H1 (cell line): ENCODE results near the gene CBLL1. TPM values are rescaled to one million over a fixed set of nuclear protein-coding genes. Genes with fewer than 3 reads are reported as not detected.

Experiments
- CTCF ChIA-PET: fragments of 300-600 bp; sonication (Branson Sonifier 250); formaldehyde crosslinking; loops from one replicate; lab custom pipeline; 2021; ENCODE audit not compliant: partially characterized antibody; lab: Charles Lee
- POLR2A ChIA-PET: fragments of 300-600 bp; sonication (Branson Sonifier 250); formaldehyde crosslinking; loops from one replicate; lab custom pipeline; 2021; ENCODE audit warnings: inconsistent platforms; ENCODE audit not compliant: partially characterized antibody; lab: Charles Lee
- DNase-seq, 2 experiments: peaks; one replicate each; pipeline versions ENCODE4 v3.0.0 to v3.0.0-alpha.2; 2010 to 2022; ENCODE audit warnings: low spot score in 2 of 2, low read depth in 1 of 2, mixed read lengths in 1 of 2
- FAIRE-seq: peaks from 2 replicates; lab custom pipeline; 2011; peaks lifted over from hg19 to GRCh38; lab: Jason Lieb, UNC
- H2AFZ ChIP-seq: 2 replicates; pipeline ENCODE4 v1.8.1; 2012; ENCODE audit warnings: low read length, inconsistent platforms
- H2AK5ac ChIP-seq: 2 replicates; pipeline ENCODE4 v1.6.1; 2013; ENCODE audit warnings: low read depth, low read length
- H2BK120ac ChIP-seq: replicated peaks from 2 replicates; pipeline ENCODE3; 2013; ENCODE audit warnings: low read depth, low read length, inconsistent platforms
- H2BK12ac ChIP-seq: 2 replicates; pipeline ENCODE4 v1.6.1; 2013; ENCODE audit warnings: low read depth, low read length
- H2BK15ac ChIP-seq: 2 replicates; pipeline ENCODE4 v1.6.1; 2013; ENCODE audit warnings: low read length
- H2BK20ac ChIP-seq: 2 replicates; pipeline ENCODE4 v1.6.1; 2013; ENCODE audit warnings: low read length
- H2BK5ac ChIP-seq: 2 replicates; pipeline ENCODE4 v1.6.1; 2013; ENCODE audit warnings: low read depth, low read length
- H3K14ac ChIP-seq: 2 replicates; pipeline ENCODE4 v1.6.1; 2013; ENCODE audit warnings: inconsistent platforms; ENCODE audit not compliant: insufficient read length
- H3K18ac ChIP-seq: 2 replicates; pipeline ENCODE4 v1.6.1; 2013; ENCODE audit warnings: low read length; ENCODE audit errors: extremely low read depth
- H3K23ac ChIP-seq: 2 replicates; pipeline ENCODE4 v1.6.1; 2013; ENCODE audit warnings: inconsistent platforms; ENCODE audit not compliant: insufficient read length
- H3K23me2 ChIP-seq: 2 replicates; pipeline ENCODE4 v1.6.1; 2013; ENCODE audit warnings: low read depth, low read length
- H3K27ac ChIP-seq: 2 replicates; pipeline ENCODE4 v1.6.1; 2011; ENCODE audit warnings: low read depth, low read length, inconsistent platforms
- H3K27me3 ChIP-seq, 4 experiments: replicated peaks in 1 of 4; 1 replicate in 1 of 4; 2 replicates in 3 of 4; pipeline versions ENCODE4 v1.6.1 to v1.8.1; 2011 to 2013; ENCODE audit warnings: low read length in 3 of 4, mild to moderate bottlenecking in 3 of 4, inconsistent platforms in 2 of 4, mixed read lengths in 2 of 4, moderate library complexity in 1 of 4; ENCODE audit not compliant: control insufficient read depth in 3 of 4, insufficient read depth in 3 of 4; ENCODE audit errors: extremely low read depth in 1 of 4
- H3K36me3 ChIP-seq, 4 experiments: 2 replicates each; pipeline versions ENCODE4 v1.6.1 to v1.8.1; 2011 to 2013; ENCODE audit warnings: mild to moderate bottlenecking in 4 of 4, low read length in 3 of 4, moderate library complexity in 2 of 4, control low read depth in 1 of 4, inconsistent platforms in 1 of 4; ENCODE audit not compliant: insufficient read depth in 4 of 4, control insufficient read depth in 2 of 4
- H3K4ac ChIP-seq: replicated peaks from 2 replicates; pipeline ENCODE3; 2013; ENCODE audit warnings: low read length, low read depth, mixed read lengths, inconsistent platforms; ENCODE audit not compliant: insufficient read length
- H3K4me1 ChIP-seq, 4 experiments: replicated peaks in 1 of 4; 1 replicate in 1 of 4; 2 replicates in 3 of 4; pipeline versions ENCODE4 v1.6.1 to v1.8.1; 2011 to 2013; ENCODE audit warnings: low read length in 3 of 4, inconsistent platforms in 2 of 4, mixed read lengths in 1 of 4; ENCODE audit not compliant: insufficient read depth in 4 of 4, control insufficient read depth in 3 of 4
- H3K4me2 ChIP-seq, 2 experiments: 2 replicates each; pipeline versions ENCODE4 v1.6.1 to v1.8.1; 2011 to 2013; ENCODE audit warnings: low read depth in 2 of 2, low read length in 2 of 2, control low read depth in 1 of 2, inconsistent platforms in 1 of 2, mild to moderate bottlenecking in 1 of 2; ENCODE audit not compliant: insufficient read depth in 1 of 2
- H3K4me3 ChIP-seq, 4 experiments: fragments of 200-600, 300-600 bp in 1 of 4; sonication (generic), shearing (Covaris generic), sonication (Bioruptor Twin) in 1 of 4; 2 replicates each; pipeline versions ENCODE4 v1.5.1 to v1.8.1; 2011 to 2016; ENCODE audit warnings: low read length in 4 of 4, low read depth in 3 of 4, control low read depth in 2 of 4, inconsistent platforms in 2 of 4, mild to moderate bottlenecking in 2 of 4, mixed read lengths in 1 of 4, moderate library complexity in 1 of 4; ENCODE audit not compliant: insufficient read depth in 2 of 4; ENCODE audit errors: extremely low read depth in 1 of 4
- H3K56ac ChIP-seq: replicated peaks from 2 replicates; pipeline ENCODE3; 2013; ENCODE audit warnings: low read depth, mild to moderate bottlenecking, mixed read lengths, low read length, inconsistent platforms; ENCODE audit not compliant: insufficient read length
- H3K79me1 ChIP-seq: 2 replicates; pipeline ENCODE4 v1.6.1; 2013; ENCODE audit warnings: low read depth, low read length, control low read depth
- H3K79me2 ChIP-seq, 2 experiments: 2 replicates each; pipeline versions ENCODE4 v1.6.1 to v1.8.1; 2012 to 2013; ENCODE audit warnings: low read length in 2 of 2, mild to moderate bottlenecking in 2 of 2, inconsistent platforms in 1 of 2; ENCODE audit not compliant: insufficient read depth in 2 of 2, control insufficient read depth in 1 of 2
- H3K9ac ChIP-seq, 4 experiments: replicated peaks in 1 of 4; 1 replicate in 1 of 4; 2 replicates in 3 of 4; pipeline versions ENCODE4 v1.6.1 to v1.8.1; 2011 to 2013; ENCODE audit warnings: low read depth in 3 of 4, low read length in 3 of 4, control low read depth in 2 of 4, mild to moderate bottlenecking in 2 of 4, moderate library complexity in 2 of 4, inconsistent platforms in 1 of 4; ENCODE audit errors: extremely low read depth in 1 of 4
- H3K9me3 ChIP-seq, 2 experiments: 2 replicates each; pipeline versions ENCODE4 v1.6.1 to v1.8.1; 2012 to 2013; ENCODE audit warnings: mild to moderate bottlenecking in 2 of 2, moderate library complexity in 2 of 2, control low read depth in 1 of 2, inconsistent platforms in 1 of 2, low read depth in 1 of 2, low read length in 1 of 2, mixed read lengths in 1 of 2; ENCODE audit not compliant: insufficient read depth in 2 of 2
- H4K20me1 ChIP-seq, 2 experiments: replicated peaks in 1 of 2; 2 replicates each; pipeline versions ENCODE3 to v1.8.1; 2011 to 2013; ENCODE audit warnings: inconsistent platforms in 2 of 2, low read length in 2 of 2, mild to moderate bottlenecking in 1 of 2; ENCODE audit not compliant: insufficient read depth in 2 of 2, control insufficient read depth in 1 of 2
- H4K5ac ChIP-seq: 2 replicates; pipeline ENCODE4 v1.6.1; 2013; ENCODE audit warnings: low read length, low read depth, mixed read lengths, inconsistent platforms; ENCODE audit not compliant: insufficient read length
- H4K8ac ChIP-seq: 2 replicates; pipeline ENCODE4 v1.8.0; 2013; ENCODE audit warnings: mild to moderate bottlenecking, moderate library complexity, low read length, inconsistent platforms; ENCODE audit not compliant: insufficient read depth; ENCODE audit errors: extremely low read depth
- H4K91ac ChIP-seq: replicated peaks from 2 replicates; pipeline ENCODE3; 2013; ENCODE audit warnings: low read length, mixed read lengths, inconsistent platforms; ENCODE audit not compliant: insufficient read length
- BACH1 ChIP-seq: IDR thresholded peaks from 2 replicates; pipeline ENCODE4 v1.6.1; 2012; ENCODE audit warnings: low read length, improper control_type of control experiment
- CBX8 ChIP-seq: fragments of 300-800, 300-1000 bp; sonication (generic); IDR thresholded peaks from 2 replicates; pipeline ENCODE4 v1.7.1; 2016; ENCODE audit warnings: low read depth, low read length, borderline replicate concordance
- CEBPB ChIP-seq: IDR thresholded peaks from 2 replicates; pipeline ENCODE4 v1.6.1; 2012; ENCODE audit warnings: low read depth, low read length
- GTF2F1 ChIP-seq: IDR thresholded peaks from 2 replicates; pipeline ENCODE4 v1.6.1; 2012; ENCODE audit warnings: low read depth, low read length, improper control_type of control experiment, borderline replicate concordance
- PHF8 ChIP-seq: fragments of 200-600 bp; sonication (generic); conservative IDR thresholded peaks from 2 replicates; pipeline ENCODE4 v1.7.1; 2012; ENCODE audit warnings: low read depth, mild to moderate bottlenecking, inconsistent platforms, low read length, moderate library complexity
- SP2 ChIP-seq: IDR thresholded peaks from 2 replicates; pipeline ENCODE4 v1.6.1; 2012; ENCODE audit warnings: mild to moderate bottlenecking, low read length, inconsistent platforms
- TAF7 ChIP-seq: optimal IDR thresholded peaks from 2 replicates; pipeline ENCODE3; 2011; ENCODE audit warnings: low read depth, mild to moderate bottlenecking, inconsistent platforms, low read length, moderate library complexity, borderline replicate concordance
- WGBS, 2 experiments: shearing (Covaris generic) in 1 of 2; methylation state at CpG; one replicate each; pipeline versions ENCODE4 v1.1.6 to v1.1.7; 2013 to 2015; ENCODE audit warnings: low lambda C conversion rate in 2 of 2, mixed read lengths in 2 of 2, inconsistent platforms in 1 of 2, low coverage in 1 of 2, missing lambda C conversion rate in 1 of 2; ENCODE audit not compliant: insufficient replicate concordance in 2 of 2, insufficient coverage in 1 of 2, insufficient read length in 1 of 2; ENCODE audit errors: extremely low coverage in 1 of 2, missing lambda C conversion rate in 1 of 2; 5-methylcytosine and 5-hydroxymethylcytosine counted together
- polyA plus RNA-seq, 7 experiments: library from polyadenylated mRNA; depleted of rRNA in 3 of 7; stranded (reverse) in 5 of 7; unstranded in 2 of 7; fragments of >200 nt in 5 of 7; fragments of 200-250 nt in 2 of 7; gene quantifications; 1 replicate in 5 of 7; 2 replicates in 1 of 7; 4 replicates in 1 of 7; pipeline versions ENCODE4 v1.2.1 to v1.2.3, GENCODE V29; 2011 to 2013; ENCODE audit warnings: missing spikeins in 2 of 7, mixed read lengths in 2 of 7
- total RNA-seq: library from RNA; stranded (reverse); fragmentation: NEBNext Ultra II Directional; extraction: Animal tissue kit (Norgen Biotek cat#: 25700); gene quantifications from 2 replicates; pipeline ENCODE4 v1.2.1, GENCODE V29; 2021

CBLL1 gene
- total and polyA plus RNA-seq, 2 of the 8 experiments (the other 6 are each of a cell fraction or from before 2014, with no cell fraction given): 27.0 to 34.0 TPM

DNA sequence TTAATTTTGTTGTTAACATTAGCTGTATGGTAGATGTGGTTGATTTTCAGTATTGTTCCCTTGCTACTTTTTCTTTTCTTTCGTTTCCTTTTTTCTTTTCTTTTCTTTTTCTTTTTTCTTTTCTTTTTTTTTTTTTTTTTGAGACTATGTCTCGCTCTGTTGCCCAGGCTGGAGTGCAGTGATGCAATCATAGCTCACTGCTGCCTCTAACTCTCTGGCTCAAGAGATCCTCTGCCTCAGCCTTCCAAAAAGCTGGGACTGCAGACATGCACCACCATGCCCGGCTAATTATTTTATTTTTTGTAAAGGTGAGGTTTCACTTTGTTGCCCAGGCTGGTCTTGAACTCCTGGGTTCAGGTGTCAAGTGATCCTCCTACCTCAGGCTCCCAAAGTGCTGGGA is 44.7 kb downstream of the CBLL1 start:
- H4K8ac ChIP-seq: no peak overlapping the region
- 64% methylated on average over 1 of the region's 3 CpGs; no CpG with 5 or more reads in 1 of the 2 experiments for whole genome bisulfite sequencing, 2 experiments
- no peak overlapping the region for H3K9ac ChIP-seq
- no peak overlapping the region for H4K91ac ChIP-seq
- no peaks in the 10 kb centered on the region for H3K23me2 ChIP-seq
- TF ChIP-seq CEBPB: peak; percentile 33; the same call in 1 of the 2 replicates
- TF ChIP-seq TAF7: no peak
- TF ChIP-seq GTF2F1: no peak
- TF ChIP-seq CBX8: no peak
- no peak for TF ChIP-seq PHF8
- TF ChIP-seq BACH1: no peak
- TF ChIP-seq SP2: no peak
- H2BK5ac ChIP-seq: no peak overlapping the region
- no peak for DNase-seq
- no peak overlapping the region for H2BK20ac ChIP-seq
- no peak overlapping the region for H3K4ac ChIP-seq
- H3K79me1 ChIP-seq: no peaks in the 10 kb centered on the region
- H3K27me3 ChIP-seq: no peaks in the 10 kb centered on the region; a peak in 1 of 7 replicates
- no peak overlapping the region for H2AFZ ChIP-seq
- H3K14ac ChIP-seq: no peak overlapping the region
- no peak overlapping the region for H4K5ac ChIP-seq
- FAIRE-seq: no peak
- H3K23ac ChIP-seq: no peak overlapping the region
- no peak overlapping the region for H3K27ac ChIP-seq
- no peak overlapping the region; the same call in none of the 2 replicates for H3K18ac ChIP-seq
- no peak overlapping the region for H3K4me3 ChIP-seq
- H2BK120ac ChIP-seq: no peak overlapping the region
- POLR2A ChIA-PET: no interaction called here
- no peak overlapping the region for H2AK5ac ChIP-seq
- CTCF ChIA-PET: interaction anchor here (0.7 to 1.9 kb wide), 4 partner anchors 84 to 685 kb away, joined by 3 to 5 read pairs (median 4); no protein-coding TSS in a partner anchor
- H4K20me1 ChIP-seq: no peaks in the 10 kb centered on the region
- no peaks in the 10 kb centered on the region for H3K36me3 ChIP-seq
- H3K79me2 ChIP-seq: no peaks in the 10 kb centered on the region
- H2BK12ac ChIP-seq: no peak overlapping the region
- H3K4me1 ChIP-seq: no peaks in the 10 kb centered on the region; a peak in 1 of 7 replicates
- H2BK15ac ChIP-seq: no peak overlapping the region
- no peak overlapping the region for H3K56ac ChIP-seq
- H3K9me3 ChIP-seq: no peaks in the 10 kb centered on the region
- no peak overlapping the region for H3K4me2 ChIP-seq
